ENCODE results near the gene HNF1B. TPM values are rescaled to one million over a fixed set of nuclear protein-coding genes. Genes with fewer than 3 reads are reported as not detected.

Gene HNF1B
- total and polyA plus RNA-seq, 10 of the 15 experiments (the other 5 are each of a cell fraction or from before 2014, with no cell fraction given), result 0.51 to 12.7 (median 1.9) TPM

DNA sequence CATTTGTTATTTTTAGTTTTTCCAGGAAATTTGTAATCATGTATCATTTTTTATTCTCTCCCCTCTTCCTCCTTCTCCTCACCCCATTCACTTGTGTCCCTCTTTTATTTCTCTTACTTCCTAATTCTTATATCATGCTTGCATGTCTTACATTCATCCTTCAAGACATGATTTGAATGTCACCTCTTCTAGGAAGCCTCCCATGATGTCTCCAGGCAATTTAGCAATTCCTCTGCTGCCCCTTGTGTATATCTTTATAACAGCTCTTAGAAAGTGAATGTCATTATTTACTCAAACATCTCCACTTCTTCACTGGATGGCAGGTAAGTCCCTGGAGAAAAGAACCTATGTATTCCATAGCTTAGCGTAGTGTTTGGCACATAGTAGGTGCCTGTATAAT, 7.8 kb downstream of the HNF1B start (continued):
- TF ChIP-seq, protein P1, sequence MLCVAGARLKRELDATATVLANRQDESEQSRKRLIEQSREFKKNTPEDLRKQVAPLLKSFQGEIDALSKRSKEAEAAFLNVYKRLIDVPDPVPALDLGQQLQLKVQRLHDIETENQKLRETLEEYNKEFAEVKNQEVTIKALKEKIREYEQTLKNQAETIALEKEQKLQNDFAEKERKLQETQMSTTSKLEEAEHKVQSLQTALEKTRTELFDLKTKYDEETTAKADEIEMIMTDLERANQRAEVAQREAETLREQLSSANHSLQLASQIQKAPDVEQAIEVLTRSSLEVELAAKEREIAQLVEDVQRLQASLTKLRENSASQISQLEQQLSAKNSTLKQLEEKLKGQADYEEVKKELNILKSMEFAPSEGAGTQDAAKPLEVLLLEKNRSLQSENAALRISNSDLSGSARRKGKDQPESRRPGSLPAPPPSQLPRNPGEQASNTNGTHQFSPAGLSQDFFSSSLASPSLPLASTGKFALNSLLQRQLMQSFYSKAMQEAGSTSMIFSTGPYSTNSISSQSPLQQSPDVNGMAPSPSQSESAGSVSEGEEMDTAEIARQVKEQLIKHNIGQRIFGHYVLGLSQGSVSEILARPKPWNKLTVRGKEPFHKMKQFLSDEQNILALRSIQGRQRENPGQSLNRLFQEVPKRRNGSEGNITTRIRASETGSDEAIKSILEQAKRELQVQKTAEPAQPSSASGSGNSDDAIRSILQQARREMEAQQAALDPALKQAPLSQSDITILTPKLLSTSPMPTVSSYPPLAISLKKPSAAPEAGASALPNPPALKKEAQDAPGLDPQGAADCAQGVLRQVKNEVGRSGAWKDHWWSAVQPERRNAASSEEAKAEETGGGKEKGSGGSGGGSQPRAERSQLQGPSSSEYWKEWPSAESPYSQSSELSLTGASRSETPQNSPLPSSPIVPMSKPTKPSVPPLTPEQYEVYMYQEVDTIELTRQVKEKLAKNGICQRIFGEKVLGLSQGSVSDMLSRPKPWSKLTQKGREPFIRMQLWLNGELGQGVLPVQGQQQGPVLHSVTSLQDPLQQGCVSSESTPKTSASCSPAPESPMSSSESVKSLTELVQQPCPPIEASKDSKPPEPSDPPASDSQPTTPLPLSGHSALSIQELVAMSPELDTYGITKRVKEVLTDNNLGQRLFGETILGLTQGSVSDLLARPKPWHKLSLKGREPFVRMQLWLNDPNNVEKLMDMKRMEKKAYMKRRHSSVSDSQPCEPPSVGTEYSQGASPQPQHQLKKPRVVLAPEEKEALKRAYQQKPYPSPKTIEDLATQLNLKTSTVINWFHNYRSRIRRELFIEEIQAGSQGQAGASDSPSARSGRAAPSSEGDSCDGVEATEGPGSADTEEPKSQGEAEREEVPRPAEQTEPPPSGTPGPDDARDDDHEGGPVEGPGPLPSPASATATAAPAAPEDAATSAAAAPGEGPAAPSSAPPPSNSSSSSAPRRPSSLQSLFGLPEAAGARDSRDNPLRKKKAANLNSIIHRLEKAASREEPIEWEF (IDR thresholded peaks at IDR 0.05; ENCODE audit: insufficient replicate concordance, low read depth, low read length), result no peak
- TF ChIP-seq ZNF217 (IDR thresholded peaks at IDR 0.05) (no peak), KAT2A (conservative IDR thresholded peaks at IDR 0.05; ENCODE audit: control insufficient read depth, low read depth, low read length) (no peak), SP1 (IDR thresholded peaks at IDR 0.05; ENCODE audit: low read depth, low read length) (no peak), SMAD1 (IDR thresholded peaks at IDR 0.05; ENCODE audit: low read depth, partially characterized antibody) (no peak), SMARCA5 (IDR thresholded peaks at IDR 0.05) (peak; percentile 95), POLR2AphosphoS2 (IDR thresholded peaks at IDR 0.05; ENCODE audit: low read depth, low read length) (no peak), PAX8 (IDR thresholded peaks at IDR 0.05) (no peak)
- TF ChIP-seq, protein P2, sequence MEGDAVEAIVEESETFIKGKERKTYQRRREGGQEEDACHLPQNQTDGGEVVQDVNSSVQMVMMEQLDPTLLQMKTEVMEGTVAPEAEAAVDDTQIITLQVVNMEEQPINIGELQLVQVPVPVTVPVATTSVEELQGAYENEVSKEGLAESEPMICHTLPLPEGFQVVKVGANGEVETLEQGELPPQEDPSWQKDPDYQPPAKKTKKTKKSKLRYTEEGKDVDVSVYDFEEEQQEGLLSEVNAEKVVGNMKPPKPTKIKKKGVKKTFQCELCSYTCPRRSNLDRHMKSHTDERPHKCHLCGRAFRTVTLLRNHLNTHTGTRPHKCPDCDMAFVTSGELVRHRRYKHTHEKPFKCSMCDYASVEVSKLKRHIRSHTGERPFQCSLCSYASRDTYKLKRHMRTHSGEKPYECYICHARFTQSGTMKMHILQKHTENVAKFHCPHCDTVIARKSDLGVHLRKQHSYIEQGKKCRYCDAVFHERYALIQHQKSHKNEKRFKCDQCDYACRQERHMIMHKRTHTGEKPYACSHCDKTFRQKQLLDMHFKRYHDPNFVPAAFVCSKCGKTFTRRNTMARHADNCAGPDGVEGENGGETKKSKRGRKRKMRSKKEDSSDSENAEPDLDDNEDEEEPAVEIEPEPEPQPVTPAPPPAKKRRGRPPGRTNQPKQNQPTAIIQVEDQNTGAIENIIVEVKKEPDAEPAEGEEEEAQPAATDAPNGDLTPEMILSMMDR (IDR thresholded peaks at IDR 0.05 in 2 of 3, conservative IDR thresholded peaks at IDR 0.05 in 1 of 3; ENCODE audit: control insufficient read depth in 2 of 3, extremely low read depth in 1 of 3, insufficient read depth in 1 of 3, low read depth in 3 of 3, low read length in 3 of 3), result peak in 2 of 3 experiments; percentile 14 to 19; a peak in 1 of 6 replicates
